Stimulated activated CD8-positive, alpha-beta memory T cell treated with anti-CD3 and anti-CD28 coated beads, Interleukin-4, amount 100 ng/mL, for 4 hours (primary cell): ENCODE data around the gene OR4K1.
"Not testable (repeated sequence)": the region's sequence is repeated elsewhere in the genome, so short reads cannot be mapped to it uniquely, and the experiment has no call there.

Source experiments
- DNase-seq, 2 donors: peaks; one replicate each; pipeline ENCODE4 v3.0.0-alpha.2; 2020; ENCODE audit warnings: low read depth in 2 of 2, low spot score in 1 of 2

The OR4K1 gene, protein sequence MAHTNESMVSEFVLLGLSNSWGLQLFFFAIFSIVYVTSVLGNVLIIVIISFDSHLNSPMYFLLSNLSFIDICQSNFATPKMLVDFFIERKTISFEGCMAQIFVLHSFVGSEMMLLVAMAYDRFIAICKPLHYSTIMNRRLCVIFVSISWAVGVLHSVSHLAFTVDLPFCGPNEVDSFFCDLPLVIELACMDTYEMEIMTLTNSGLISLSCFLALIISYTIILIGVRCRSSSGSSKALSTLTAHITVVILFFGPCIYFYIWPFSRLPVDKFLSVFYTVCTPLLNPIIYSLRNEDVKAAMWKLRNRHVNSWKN

DNA sequence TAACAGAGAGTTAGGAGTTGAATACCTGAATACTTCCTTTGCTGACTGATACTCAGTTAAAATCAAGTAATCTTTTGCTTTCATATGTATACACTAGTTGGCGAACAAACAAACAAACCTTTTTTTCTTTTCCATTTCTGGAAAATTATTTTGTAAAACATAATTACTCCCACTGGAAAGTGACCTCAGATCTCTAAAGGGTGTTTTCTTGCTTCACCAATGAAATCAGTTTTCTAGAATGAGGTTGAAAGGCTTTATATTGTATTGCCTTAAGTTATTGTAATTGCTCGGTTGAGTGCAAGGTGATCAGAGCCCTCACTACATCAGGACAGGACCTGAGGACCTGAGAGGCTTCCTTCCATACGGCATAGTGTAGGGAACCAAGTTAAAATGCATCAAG is at the start of gene OR4K1:
Gene OR4K1 (plus strand): TSS at position 301 of the 400 bp plus-strand sequence. CDS start 4,750 bp downstream, outside the sequence.
- no peak for DNase-seq

DNA sequence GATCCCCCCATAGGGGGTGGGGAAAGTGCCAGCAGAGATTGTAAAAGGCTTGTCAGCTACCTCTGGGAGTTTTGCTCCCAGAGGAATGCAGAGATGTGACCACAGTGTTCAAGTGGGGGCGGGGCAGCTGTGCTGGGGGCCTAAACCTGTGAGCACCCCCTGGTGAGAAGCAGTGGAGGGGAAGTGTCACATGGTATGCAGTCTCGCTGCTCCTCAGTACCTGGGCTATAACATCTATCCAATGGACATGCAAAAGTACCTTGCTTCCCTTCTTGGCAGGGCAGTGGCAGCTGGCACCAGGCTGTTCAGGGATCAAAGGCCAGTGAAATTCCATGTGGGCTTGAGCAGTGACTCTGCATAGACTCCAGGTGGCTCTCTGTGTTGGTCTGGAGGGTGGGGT is 35.4 kb upstream of the OR4K1 start:
- DNase-seq, result no peak

DNA sequence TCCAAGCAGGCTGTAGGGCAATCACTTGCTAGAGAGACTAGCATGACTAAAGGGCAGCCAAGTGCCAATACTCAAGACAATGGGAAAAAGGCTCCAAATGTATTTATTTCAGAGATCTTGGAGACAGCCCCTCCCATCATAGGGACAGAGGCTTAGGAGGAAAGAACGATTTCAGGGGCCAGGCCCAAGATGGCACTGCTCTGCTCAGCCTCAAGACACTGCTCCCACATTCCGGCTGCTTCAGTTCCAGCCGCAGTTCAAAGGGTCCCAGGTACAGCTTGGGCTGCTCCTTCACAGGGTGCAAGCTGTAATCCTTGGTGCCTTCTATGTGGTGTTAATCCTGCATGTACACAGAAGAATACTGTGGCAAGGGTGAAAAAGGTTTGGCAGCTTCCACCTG is 29.7 kb upstream of the OR4K1 start:
- no peak for DNase-seq

DNA sequence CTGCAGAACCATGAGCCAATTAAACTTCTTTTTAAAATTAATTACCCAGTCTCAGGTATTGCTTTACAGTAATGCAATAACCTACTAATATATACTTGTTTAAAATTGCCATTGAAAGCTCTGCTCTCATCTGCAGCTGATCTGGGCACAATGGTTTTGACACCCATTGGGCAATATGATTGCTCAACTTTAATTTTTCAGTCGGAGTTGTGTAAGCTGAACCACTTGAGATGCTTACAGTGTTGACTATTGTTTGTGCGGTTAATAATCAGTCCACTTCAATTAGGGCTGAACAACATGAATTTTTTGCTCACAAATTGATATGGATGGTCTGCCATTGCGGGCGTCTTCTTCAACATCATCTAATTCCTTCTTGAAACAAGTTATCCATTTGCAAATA is 28.3 kb upstream of the OR4K1 start:
- no peak for DNase-seq

DNA sequence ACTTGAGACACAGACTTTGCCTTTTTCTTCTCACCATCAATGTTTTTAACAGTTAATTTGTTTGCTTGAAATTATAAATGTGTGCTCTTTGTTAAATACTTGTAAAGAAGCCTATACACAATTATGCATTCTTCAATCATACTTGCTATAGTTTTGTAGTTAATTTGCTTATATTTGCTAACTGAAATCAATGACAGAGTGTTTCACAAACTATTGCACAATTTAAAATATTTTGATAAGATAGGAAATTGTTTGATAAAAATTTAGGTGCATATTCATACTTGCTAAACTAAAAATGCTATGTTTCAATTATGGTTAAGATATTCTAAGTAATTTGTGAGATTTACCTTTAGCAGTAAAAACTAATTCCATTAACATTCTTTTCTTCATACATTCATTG is 24.1 kb upstream of the OR4K1 start:
- no peak for DNase-seq

DNA sequence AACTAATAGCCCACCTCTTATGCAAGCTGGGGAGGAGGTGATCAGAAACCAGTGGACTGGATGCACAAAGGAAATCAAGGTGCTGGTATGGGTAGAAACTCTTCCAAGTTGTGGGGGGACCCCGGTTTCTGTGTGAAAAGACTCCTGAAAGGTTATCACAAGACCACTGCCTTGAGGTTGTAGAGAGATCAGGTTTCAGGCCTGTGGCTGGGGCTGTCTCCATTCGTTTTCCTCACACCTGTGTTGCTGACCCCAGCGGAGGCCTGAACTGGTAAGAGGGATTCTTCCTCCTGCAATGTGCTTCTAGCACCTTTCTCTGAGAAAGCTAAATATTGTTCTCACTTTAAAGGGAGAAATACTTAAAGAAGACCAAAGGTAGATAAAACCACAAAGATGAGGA is 19.6 kb upstream of the OR4K1 start:
- no peak for DNase-seq

DNA sequence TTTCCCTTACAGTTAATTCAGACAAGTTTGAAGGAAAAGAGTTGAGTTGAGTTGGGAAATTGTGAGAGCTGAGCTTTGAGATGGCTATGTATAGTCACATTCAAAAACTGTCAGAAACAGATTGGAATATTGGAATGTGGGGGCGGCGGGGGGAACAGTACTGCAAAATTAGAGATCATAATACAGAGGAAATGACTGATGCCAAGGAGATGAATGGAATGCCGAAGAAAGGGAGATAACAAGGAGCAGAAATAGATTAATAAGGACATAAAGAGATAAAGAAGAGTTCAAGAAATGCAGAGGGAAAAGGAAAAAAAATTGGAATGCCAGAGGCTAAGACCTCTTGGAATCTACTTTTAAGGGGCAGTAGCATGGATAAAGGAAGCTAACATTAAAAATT is 13.5 kb upstream of the OR4K1 start:
- DNase-seq, result no peak

DNA sequence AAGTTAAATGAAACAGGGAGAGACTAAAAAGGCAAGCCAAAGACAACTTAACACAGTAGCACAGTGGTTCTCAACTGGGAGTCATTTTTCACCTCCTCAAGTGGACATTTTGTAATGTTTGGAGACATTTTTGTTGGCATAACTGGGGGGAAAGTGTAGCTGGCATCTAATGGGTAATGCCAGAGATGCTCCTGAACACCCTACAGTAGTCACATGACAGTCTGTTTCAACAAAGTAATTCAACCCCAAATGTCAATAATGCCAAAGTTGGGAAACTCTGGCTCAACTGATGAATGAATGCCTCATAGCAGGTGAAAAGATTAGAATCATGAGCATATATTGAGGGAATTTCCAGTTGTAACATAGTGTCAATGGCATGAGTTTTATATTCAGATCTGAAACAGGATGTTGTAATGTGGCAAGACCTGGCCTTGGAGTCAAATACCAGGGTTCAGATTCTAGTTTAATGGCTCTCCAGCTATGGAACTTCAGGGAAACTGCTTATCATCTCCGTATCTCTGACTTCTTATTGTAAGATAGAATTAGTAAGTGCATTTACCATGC is 12.7 kb upstream of the OR4K1 start:
- DNase-seq, result no peak

DNA sequence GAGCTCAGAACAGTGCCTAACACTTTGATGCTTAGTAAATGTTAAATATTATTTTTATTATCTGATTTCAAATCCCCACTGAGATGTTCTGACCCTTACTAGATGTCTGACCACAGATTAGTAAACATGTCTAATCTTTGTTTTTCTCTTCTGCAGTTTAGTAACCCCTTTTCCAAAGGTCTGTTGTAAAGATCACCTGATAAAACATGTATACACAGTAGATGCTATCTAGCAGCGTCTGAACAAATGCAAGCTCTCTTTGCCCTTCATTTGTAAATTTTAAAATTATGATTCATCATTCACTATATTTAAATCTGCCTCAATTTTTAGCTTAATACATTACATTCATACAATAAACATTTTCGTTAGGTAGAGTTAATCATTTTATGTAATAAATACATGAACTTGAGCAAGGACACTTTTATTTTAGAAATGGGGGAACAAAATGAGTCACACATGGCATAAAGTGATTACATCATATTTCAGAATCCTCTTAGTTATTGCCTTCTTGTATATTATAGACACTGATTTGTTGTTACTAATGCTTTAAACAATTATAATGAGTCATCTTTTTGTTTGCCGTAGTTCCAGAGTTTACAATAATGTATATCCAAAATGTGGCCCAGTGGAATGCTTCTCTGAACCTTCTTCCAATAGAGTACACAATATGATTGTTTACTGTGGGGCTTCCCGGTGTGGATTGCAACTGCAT is 12.0 kb upstream of the OR4K1 start:
- DNase-seq, result no peak

DNA sequence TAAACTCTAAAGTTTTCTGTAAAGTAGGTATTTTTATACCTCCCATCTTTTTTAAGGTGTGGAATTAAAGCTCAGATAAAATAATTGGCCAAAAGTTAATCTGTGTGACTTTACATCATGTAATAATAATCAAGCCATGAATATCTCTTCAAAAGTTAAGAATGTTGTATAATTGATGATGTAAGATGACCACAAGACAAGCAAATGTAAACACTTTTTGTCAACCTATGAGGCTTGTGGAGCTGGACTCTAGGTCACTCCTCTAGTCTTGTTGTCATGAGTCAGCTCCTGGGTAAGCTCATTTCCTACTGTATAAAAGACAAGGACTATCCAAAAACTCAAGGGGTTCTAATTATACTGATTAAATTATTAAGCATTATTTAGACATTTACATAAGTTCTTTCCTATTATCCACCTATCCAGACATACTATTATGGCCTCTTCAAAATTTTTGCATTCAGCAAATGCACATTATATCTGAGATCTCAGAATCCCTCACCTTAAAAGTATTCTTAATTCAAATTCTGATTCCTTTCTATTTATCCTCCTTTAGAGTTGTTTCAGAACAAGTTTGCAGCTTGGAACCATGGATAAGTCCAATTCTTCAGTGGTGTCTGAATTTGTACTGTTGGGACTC is 10.6 kb upstream of the OR4K1 start, which contains the start of gene OR4K5:
Gene OR4K5 (plus strand): TSS at position 587 of the 637 bp plus-strand sequence. CDS start 0 bp downstream, at position 587.
- no peak for DNase-seq

DNA sequence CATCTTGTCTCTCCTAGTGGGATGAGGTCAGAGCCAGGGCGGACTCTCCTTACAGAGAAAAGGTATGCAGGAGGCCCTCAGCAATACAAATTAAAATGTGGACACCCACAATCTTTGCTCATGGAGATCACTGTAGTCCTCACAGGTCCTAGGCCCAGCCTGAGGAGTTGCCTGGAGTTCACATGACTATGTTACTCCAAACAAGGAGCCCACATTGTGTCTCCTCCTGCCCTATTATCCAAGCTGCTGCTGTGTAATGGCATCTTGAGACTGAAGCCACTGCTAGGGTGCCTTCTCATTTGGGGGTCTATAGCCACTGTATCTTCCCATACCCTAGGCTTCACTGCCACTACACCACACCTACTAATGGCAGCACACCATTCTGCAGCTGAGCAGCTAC is 11.0 kb downstream of the OR4K1 start:
- DNase-seq, result no peak

DNA sequence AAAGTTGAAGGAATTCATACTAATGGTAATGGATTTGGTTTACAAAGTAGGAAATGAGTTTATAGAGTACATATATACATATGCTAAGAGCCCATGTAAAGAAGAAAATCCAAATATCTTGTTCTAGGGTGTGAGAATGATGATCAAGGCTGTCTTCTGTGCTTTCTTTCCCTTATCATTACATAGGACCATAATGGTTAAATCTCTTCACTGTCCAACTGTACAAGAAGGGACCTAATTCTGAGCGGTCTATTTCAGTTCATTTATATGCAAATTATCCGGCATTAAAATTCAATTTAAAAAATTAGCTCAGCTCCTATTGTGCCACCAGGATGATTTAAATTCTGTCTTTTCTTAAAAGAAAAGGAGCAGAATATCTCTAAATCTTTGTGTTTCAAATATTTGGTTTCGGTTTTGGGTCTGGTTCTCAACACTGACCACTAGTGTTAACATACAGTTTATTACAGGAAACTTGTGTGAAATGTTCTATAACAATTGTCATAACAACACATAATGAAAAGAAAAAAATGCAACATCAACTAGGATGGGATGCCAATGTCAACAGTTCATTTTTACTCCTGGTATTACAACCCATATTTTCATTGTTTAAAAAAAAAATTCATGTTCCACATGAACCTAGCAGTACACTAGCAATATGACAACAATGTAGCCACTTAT is 16.8 kb downstream of the OR4K1 start:
- DNase-seq, result no peak

DNA sequence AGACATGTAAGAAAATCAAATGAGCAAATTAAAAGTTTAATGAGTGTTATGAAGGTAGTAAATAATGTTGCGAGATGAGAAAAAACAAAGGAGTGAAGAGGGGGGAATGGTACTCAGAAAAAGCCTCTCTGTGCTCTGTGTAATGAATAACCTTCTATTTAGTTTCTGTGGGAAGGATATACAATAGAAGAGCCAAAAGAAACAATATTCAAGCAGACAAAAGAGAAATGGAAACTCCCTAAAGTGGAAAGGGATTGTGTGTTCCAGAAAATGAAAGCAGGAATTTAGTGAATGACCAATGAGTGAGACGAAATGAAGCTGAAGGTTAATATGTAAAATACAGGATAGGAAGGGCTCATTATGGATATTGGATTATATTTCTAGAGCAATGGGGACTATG is 18.5 kb downstream of the OR4K1 start:
- DNase-seq, result no peak

DNA sequence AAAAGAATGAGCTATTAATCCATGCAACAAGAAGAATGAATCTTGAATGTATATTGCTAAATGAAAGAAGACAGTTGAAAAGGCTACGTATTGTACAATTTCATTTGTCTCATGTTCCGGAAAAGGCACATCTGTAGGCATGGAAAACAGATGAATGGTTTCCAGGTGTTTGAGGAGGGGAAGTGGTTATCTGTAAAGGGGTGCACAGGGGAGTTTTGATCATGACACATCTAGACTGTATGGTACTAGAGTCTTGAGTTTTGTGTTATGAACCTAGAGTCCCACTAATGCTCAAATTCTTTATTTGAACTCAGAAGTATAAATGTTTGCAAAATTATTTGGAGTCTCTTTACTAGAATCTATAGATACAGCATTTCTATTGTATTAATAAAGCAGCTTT is 39.0 kb downstream of the OR4K1 start:
- not testable (repeated sequence) for DNase-seq

DNA sequence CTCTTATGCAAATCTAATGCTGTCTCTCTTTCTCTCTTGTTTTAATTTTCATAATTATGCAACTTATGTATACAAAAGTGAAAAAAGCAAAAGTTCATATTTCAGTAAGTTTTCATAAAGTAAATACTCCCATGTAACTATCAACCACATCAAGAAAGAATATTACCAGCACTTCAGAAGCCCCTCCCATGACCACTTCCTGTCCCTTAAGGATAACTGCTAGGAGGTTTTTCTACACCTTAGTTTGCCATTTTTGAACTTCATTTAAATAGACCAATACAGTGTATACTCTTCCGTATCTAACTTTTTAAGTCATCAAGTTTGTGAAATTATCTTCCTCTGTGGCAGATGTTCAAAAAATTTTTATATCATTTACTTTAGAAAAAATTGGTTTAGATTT is 44.1 kb downstream of the OR4K1 start:
- DNase-seq, result no peak

DNA sequence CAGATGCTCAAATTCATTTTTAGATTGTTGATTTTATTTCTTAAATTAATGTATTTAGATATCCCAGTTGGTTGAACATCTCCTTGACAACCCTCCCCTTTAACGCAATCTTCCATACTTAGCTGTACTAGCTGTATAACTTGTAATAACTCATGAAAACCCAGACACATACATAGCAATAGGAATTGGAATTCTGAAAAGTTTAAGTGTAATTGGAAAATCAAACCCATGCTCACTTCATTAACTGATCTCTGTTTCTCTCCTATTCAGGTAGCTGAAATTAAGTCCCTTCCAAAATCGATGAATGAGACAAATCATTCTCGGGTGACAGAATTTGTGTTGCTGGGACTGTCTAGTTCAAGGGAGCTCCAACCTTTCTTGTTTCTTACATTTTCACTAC is 44.6 kb downstream of the OR4K1 start, which contains the start of gene OR4K15:
Gene OR4K15 (plus strand): TSS at position 301 of the 400 bp plus-strand sequence. CDS start 0 bp downstream, at position 301.
- no peak for DNase-seq
